Epithelial cell of esophagus (primary cell): Measurements from ENCODE around the gene IFNA16.
"Not testable (repeated sequence)": the region's sequence is repeated elsewhere in the genome, so short reads cannot be mapped to it uniquely, and the experiment has no call there.

ENCODE experiments used
- DNase-seq: peaks from one replicate; pipeline ENCODE4 v3.0.0; 2010; ENCODE audit warnings: low read depth
- H3K4me3 ChIP-seq: 2 replicates; pipeline ENCODE4 v1.5.1; 2011; ENCODE audit warnings: mild to moderate bottlenecking, low read length, control low read depth
- CTCF ChIP-seq: IDR thresholded peaks from 2 replicates; pipeline ENCODE4 v1.5.1; 2011; ENCODE audit warnings: low read depth, mild to moderate bottlenecking, low read length, control low read depth, inconsistent platforms; ENCODE audit not compliant: insufficient read depth; ENCODE audit errors: missing control alignments

Gene IFNA16

GRCh38 chr9:21239911-21240310 lies 22.8 kb upstream of the IFNA16 start, which contains the start of gene IFNA14:
IFNA14 (minus strand) TSS chr9:21240005; CDS start chr9:21239935, 70 bp downstream.
- no peak for DNase-seq
- TF ChIP-seq CTCF: no peak
- H3K4me3 ChIP-seq: no peak within 1 kb of the TSS

- H3K4me3 ChIP-seq, DNase-seq: not testable (repeated sequence)
Measured at GRCh38 chr9:21236360-21236714, 19.2 kb upstream of the IFNA16 start.

GRCh38 chr9:21235468-21236359 lies 18.6 kb upstream of the IFNA16 start:
- peak; percentile 59 for DNase-seq
- not testable (repeated sequence) for H3K4me3 ChIP-seq

GRCh38 chr9:21234153-21234687 lies 17.1 kb upstream of the IFNA16 start:
- no peak for TF ChIP-seq CTCF
- H3K4me3 ChIP-seq: no peak overlapping the region
- DNase-seq: no peak

More at GRCh38 chr9:21235468-21236359, 18.6 kb upstream of the IFNA16 start:
- peak; percentile 64 for TF ChIP-seq CTCF

- TF ChIP-seq CTCF: no peak
- H3K4me3 ChIP-seq: no peak overlapping the region
- DNase-seq: no peak
Measured at GRCh38 chr9:21233258-21233657, 16.1 kb upstream of the IFNA16 start.

GRCh38 chr9:21228122-21228521 lies 11.0 kb upstream of the IFNA16 start, which contains the start of gene IFNA17:
IFNA17 (minus strand) TSS chr9:21228222; CDS start chr9:21228173, 49 bp downstream.
- H3K4me3 ChIP-seq: no peak within 1 kb of the TSS
- DNase-seq: no peak
- no peak for TF ChIP-seq CTCF

- DNase-seq: peak; percentile 11
- peak; percentile 48 for TF ChIP-seq CTCF
- H3K4me3 ChIP-seq: not testable (repeated sequence)
Measured at GRCh38 chr9:21213411-21214326, 3.4 kb downstream of the IFNA16 start.

GRCh38 chr9:21212160-21212559 lies 5.0 kb downstream of the IFNA16 start:
- not testable (repeated sequence) for DNase-seq, H3K4me3 ChIP-seq

- not testable (repeated sequence) for DNase-seq, H3K4me3 ChIP-seq
Measured at GRCh38 chr9:21210782-21211181, 6.3 kb downstream of the IFNA16 start.
